ENCODE results near the gene FHIT.

Gene FHIT

DNA sequence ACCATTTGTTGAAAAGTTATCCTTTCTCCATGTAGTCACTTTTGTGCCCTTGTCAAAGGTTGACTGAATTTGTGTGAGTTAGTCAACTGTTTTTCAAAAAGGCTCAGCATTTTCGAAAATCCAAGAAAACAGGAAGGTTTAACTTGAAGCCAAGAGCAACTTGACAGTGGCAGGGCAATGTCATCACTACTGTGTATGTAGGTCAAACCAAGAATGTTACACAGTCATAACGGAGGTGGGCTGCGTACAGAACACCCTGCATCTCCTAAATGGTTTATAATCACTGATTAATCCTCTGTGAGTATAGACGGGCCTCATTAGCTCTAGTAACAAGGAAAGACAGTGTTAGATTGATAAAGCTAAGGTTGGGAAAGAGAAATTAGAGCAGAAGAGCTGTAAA, 1064.9 kb downstream of the FHIT start:
- TF ChIP-seq, protein P1, sequence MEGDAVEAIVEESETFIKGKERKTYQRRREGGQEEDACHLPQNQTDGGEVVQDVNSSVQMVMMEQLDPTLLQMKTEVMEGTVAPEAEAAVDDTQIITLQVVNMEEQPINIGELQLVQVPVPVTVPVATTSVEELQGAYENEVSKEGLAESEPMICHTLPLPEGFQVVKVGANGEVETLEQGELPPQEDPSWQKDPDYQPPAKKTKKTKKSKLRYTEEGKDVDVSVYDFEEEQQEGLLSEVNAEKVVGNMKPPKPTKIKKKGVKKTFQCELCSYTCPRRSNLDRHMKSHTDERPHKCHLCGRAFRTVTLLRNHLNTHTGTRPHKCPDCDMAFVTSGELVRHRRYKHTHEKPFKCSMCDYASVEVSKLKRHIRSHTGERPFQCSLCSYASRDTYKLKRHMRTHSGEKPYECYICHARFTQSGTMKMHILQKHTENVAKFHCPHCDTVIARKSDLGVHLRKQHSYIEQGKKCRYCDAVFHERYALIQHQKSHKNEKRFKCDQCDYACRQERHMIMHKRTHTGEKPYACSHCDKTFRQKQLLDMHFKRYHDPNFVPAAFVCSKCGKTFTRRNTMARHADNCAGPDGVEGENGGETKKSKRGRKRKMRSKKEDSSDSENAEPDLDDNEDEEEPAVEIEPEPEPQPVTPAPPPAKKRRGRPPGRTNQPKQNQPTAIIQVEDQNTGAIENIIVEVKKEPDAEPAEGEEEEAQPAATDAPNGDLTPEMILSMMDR (IDR thresholded peaks at IDR 0.05; ENCODE audit: insufficient read depth, missing control alignments), result no peak
- DNase-seq (ENCODE audit: insufficient read length, low spot score) (no peak), FAIRE-seq (no peak)

- DNase-seq (ENCODE audit: insufficient read length, low spot score) (no peak), FAIRE-seq (no peak)
- TF ChIP-seq, protein P1 (IDR thresholded peaks at IDR 0.05; ENCODE audit: insufficient read depth, missing control alignments), result no peak
These were observed 1066.1 kb downstream of the FHIT start for GRCh38 chr3:60185161-60185560.

GRCh38 chr3:60182697-60183096, 1068.6 kb downstream of the FHIT start:
- no peak for DNase-seq (ENCODE audit: insufficient read length, low spot score)
- TF ChIP-seq, protein P1 (IDR thresholded peaks at IDR 0.05; ENCODE audit: insufficient read depth, missing control alignments), result no peak
- FAIRE-seq, result no peak

DNA sequence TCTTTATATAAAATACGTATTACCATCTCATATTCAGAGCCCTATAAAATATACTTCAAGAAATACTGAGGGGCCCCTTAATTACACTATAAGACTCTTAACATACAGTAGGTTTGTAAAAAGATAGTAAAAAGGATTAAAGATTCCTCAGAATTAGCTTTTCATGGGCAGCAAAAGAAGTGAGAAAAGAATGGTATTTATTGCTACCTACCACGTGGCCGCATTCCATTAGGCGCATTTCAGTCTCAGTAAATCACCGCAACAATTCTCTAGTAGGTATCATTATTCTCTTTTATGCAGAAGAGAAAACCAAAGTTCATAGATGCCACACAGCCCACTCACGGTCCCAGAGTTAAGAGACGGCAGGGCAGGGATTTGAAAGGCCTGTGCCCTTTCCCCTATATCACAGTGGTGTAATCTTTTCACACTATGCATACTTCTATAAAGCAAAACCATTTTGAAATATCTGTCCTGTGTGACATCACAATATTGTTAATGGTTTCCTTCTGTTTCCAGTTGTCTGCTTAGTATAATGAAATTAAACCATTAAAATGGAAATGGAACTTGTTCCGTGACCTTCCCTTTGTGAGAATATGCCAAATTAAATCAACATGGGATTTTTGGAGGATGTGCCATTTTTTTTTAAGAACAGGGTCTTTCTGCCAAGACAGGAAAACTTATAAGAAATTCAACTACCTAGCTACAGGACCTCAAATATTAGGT, 1072.2 kb downstream of the FHIT start:
- no peak for DNase-seq (ENCODE audit: insufficient read length, low spot score)
- no peak for FAIRE-seq
- TF ChIP-seq, protein P1 (IDR thresholded peaks at IDR 0.05; ENCODE audit: insufficient read depth, missing control alignments), result no peak

GRCh38 chr3:60177726-60178125, 1073.5 kb downstream of the FHIT start:
- FAIRE-seq (no peak), DNase-seq (ENCODE audit: insufficient read length, low spot score) (no peak)
- TF ChIP-seq, protein P1 (IDR thresholded peaks at IDR 0.05; ENCODE audit: insufficient read depth, missing control alignments), result no peak

- TF ChIP-seq, protein P1 (IDR thresholded peaks at IDR 0.05; ENCODE audit: insufficient read depth, missing control alignments), result no peak
- FAIRE-seq (no peak), DNase-seq (ENCODE audit: insufficient read length, low spot score) (no peak)
These were observed 1074.6 kb downstream of the FHIT start for GRCh38 chr3:60176614-60177013.

DNA sequence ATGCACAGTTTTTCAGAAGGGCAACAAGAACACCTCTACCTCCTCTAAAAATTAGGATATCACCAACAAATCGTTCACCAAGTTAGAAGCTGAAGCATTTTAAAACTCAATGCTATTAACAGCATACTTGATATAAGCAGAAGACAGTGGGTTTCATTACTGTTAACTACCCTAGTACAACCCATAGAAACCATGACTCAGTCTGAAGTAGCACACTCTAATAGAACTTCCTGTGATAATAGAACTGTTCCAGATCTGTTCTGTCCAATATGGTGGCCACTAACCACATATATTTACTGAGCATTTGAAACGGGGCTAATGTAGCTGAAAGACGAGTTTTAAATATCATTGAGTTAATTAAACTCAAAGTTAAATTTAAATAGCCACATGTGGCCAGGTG, 1075.6 kb downstream of the FHIT start:
- TF ChIP-seq, protein P1 (IDR thresholded peaks at IDR 0.05; ENCODE audit: insufficient read depth, missing control alignments), result no peak
- DNase-seq (ENCODE audit: insufficient read length, low spot score), result no peak
- FAIRE-seq, result no peak

All from D721Med (cell line).